GM18861 (cell line): Measurements from ENCODE around the gene RAB17.

ENCODE experiments used
- ATAC-seq: cut with Tn5 transposase; IDR thresholded peaks from one replicate; pipeline ENCODE4 v1.9.1; 2021; ENCODE audit not compliant: unreplicated experiment

Gene RAB17

GRCh38 chr2:237540223-237540775, 50.2 kb downstream of the RAB17 start:
- ATAC-seq = no peak

- no peak for ATAC-seq
Measured at GRCh38 chr2:237539681-237540080, 50.9 kb downstream of the RAB17 start.

- ATAC-seq = no peak
Measured at GRCh38 chr2:237538901-237539300, 51.6 kb downstream of the RAB17 start.

GRCh38 chr2:237538001-237538720, 52.4 kb downstream of the RAB17 start:
- no peak for ATAC-seq

- no peak for ATAC-seq
Measured at GRCh38 chr2:237536617-237537016, 53.9 kb downstream of the RAB17 start.

GRCh38 chr2:237536083-237536415, 54.5 kb downstream of the RAB17 start:
- ATAC-seq = no peak

GRCh38 chr2:237535385-237536082, 55.0 kb downstream of the RAB17 start:
- ATAC-seq = no peak

GRCh38 chr2:237534380-237534779, 56.2 kb downstream of the RAB17 start:
- ATAC-seq = no peak

GRCh38 chr2:237533668-237534161, 56.8 kb downstream of the RAB17 start:
- ATAC-seq = no peak

GRCh38 chr2:237532160-237532559, 58.4 kb downstream of the RAB17 start:
- ATAC-seq = no peak

GRCh38 chr2:237530472-237531433, 59.8 kb downstream of the RAB17 start:
- no peak for ATAC-seq

GRCh38 chr2:237529452-237530402, 60.8 kb downstream of the RAB17 start:
- ATAC-seq = peak; percentile 75

GRCh38 chr2:237527766-237528165, 62.8 kb downstream of the RAB17 start:
- no peak for ATAC-seq

- no peak for ATAC-seq
Measured at GRCh38 chr2:237527233-237527632, 63.3 kb downstream of the RAB17 start.

GRCh38 chr2:237525559-237526157, 64.9 kb downstream of the RAB17 start:
- no peak for ATAC-seq

- ATAC-seq = no peak
Measured at GRCh38 chr2:237524631-237525030, 65.9 kb downstream of the RAB17 start.
